Glomerular visceral epithelial cell (primary cell): ENCODE results near the gene MICOS13.

ENCODE experiments used
- DNase-seq: peaks from one replicate; pipeline ENCODE4 v3.0.0-alpha.2; 2016; ENCODE audit errors: extremely low spot score

MICOS13 gene

GRCh38 chr19:5667751-5668271, 12.5 kb downstream of the MICOS13 start:
- no peak for DNase-seq

DNA sequence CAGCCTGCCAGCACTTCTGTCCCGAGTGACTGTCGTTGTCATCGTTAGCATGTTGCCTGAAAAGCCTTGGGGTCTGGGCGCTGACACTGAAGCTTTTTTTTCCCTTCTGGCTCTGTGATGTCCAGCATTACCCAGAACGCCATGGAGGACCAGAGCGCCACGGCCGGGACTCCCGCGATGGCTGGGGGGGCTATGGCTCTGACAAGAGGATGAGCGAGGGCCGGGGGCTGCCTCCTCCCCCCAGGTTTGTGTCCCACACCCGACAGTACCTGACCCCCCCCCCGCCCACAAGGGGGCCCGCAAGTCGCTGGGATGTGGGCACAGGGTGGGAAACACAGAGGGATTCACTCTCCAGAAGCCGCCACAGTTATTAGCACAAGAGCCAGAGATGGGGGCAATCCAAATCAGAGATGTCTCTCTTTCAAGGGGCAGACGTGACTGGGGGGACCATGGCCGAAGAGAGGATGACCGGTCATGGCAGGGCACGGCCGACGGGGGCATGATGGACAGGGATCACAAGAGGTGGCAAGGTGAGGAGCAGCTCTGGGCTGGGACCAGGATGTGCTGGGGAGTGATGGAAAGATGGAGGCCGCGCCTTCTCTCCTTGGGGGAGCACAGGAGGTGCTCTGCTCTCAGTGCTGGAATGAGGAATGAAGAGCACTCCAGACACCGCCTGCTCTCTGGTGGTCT, 13.2 kb downstream of the MICOS13 start:
- DNase-seq, result no peak

DNA sequence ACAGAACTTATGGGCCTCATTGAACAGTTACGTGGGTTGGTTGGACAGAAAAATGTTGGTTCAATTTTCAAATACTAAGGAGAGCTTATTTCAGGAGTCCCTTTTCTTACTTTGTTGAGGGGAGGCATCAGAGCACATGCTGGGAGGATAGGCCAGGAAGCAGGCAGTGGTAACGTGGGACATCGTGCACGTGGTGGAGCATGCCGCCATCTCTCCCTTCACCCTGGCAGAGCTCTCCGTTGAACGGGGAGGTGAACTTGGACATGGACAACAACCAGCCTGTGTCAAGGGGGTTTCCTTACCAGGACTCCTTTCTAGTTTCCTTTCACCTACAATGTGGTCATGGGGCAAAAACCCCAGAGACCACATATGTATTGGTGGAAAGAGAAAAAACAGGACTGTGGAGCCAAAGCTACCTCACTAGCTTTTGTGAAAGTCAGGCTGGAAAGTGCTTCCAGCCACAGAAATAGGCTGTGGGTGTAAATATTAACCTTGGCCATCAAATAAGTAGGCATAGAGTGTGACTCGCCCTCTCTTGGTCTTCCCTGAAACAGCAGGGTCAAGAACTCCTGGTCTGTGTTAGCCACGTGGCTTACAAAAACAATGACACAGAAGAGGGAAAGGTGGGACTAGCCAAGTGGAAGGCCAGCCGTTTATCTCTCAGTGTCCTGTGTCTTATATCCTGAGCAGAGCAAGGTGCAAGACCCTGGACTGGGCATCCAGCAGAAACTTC, 14.4 kb downstream of the MICOS13 start:
- peak; percentile 77 for DNase-seq

GRCh38 chr19:5664515-5664914, 15.8 kb downstream of the MICOS13 start:
- no peak for DNase-seq

GRCh38 chr19:5663904-5664303, 16.4 kb downstream of the MICOS13 start:
- no peak for DNase-seq

GRCh38 chr19:5661483-5661882, 18.8 kb downstream of the MICOS13 start:
- DNase-seq, result no peak

DNA sequence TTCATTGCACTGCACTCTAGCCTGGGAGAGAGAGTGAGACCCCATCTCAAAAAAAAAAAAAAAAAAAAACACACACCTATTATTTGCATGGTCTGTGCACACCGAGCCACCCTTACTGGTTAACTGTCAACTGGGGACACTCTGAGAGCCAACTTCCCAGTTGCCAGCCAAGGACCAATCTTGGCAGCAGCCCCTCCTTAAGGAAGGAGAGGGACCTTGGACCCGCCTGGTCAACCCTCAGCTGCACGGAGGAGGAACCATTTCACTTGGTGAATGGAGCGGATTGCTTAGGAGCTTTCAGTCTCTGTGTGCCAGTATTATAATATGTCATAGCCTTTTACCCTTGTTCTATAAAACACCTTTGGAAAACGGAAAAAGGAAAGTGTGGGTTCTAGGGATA, 24.9 kb downstream of the MICOS13 start:
- no peak for DNase-seq

DNA sequence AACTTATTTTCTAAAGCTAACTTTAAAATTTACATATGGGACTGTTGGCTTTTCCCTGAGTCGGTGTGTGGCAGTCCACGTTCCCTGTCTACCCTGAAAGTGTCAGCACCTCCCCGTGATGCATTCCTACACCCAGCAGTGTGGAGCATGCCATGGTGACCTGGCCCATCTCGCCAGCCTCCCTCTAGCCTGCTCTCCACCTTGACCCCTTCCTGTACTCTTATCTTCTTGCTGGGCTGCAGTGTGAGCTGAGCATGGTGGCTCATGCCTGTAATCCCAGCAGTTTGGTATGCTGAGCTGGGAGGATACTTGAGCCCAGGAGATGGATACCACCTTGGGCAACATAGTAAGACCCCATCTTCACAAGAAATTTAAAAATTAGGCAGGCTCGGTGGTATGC, 25.4 kb downstream of the MICOS13 start:
- DNase-seq, result no peak

- DNase-seq, result no peak
Measured at GRCh38 chr19:5652261-5652660, 28.1 kb downstream of the MICOS13 start.

DNA sequence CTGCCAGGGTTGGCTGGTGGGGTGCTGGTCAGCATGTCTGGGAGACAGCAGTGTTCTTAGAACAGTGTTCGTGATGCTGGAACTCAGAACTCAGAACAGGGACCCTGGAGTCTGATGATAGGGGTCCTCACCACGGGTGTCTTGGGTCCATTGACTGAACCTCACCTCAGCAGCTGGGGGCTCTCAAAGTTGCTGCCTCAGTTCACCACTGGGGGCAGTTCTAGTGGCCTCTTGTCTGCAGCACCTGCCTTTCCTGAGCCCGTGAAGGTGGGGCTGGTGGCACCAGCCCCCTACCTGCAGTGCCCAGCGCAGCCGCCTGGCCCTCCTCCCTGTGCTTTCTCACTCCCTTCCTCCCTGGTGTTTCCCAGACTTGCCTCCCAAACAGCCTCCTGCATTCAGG, 29.0 kb downstream of the MICOS13 start:
- DNase-seq, result no peak

DNA sequence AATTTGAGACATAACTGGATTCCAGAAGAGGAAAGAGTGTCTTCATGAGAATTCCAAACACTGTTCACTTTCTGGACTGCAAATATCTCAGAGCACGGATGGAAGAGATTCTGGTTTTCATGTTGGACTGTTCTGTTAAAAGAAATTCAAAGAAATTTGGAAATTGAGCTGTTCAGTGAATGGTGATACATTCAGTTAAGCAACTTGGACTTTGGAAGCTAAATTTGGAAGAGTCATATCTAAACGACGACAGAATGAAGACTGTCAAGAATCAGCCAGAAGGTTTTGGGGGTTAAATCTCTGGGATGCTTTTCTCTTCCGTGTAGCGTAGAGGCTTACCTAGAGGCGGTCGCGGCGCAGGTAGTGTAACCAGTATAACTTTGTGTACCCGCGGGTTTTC, 31.9 kb downstream of the MICOS13 start:
- DNase-seq, result no peak

GRCh38 chr19:5646703-5647102, 33.6 kb downstream of the MICOS13 start:
- DNase-seq, result no peak

GRCh38 chr19:5645409-5645808, 34.9 kb downstream of the MICOS13 start:
- DNase-seq, result no peak

- DNase-seq, result no peak
Measured at GRCh38 chr19:5644037-5644436, 36.3 kb downstream of the MICOS13 start.

GRCh38 chr19:5643060-5643459, 37.3 kb downstream of the MICOS13 start:
- no peak for DNase-seq

GRCh38 chr19:5642204-5642603, 38.1 kb downstream of the MICOS13 start:
- DNase-seq, result no peak

DNA sequence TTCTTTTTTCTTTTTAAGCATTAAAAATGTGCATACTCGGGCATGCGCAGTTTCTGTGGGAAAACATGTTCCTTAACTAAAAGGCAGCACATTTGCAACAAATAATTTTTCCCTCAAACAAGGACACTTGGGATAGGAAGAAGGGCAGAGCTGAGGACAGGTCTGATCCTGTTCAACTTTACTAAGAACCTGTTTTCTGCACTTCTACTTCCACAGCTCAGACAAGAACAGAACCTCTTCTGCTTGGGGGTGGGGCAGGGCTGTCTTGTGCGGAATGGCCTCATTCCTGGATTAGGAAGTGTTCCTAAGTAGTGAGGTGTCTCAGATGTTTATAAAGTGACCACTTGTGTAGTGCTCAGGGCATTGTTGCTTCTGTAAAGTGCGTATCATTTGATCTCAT, 39.1 kb downstream of the MICOS13 start:
- no peak for DNase-seq

DNA sequence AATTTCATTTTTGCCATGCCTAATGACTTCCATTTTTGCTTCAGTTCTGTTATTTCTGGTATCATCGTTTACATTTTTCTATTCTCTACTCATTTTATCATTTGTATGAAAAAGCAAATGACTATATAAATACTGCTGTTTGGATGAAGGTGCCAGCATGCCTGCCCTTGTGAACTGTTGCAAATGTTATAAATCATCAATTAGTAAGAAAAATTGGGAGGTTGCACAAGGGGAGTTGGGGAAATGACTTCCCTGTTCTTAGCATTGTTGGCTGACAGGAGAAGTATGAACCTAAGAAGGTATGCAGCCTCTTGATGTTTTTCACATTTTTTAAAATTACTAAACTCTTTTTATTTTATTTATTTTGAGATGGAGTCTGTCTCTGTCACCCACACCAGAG, 42.3 kb downstream of the MICOS13 start:
- no peak for DNase-seq

GRCh38 chr19:5635427-5635826, 44.9 kb downstream of the MICOS13 start:
- DNase-seq, result no peak

DNA sequence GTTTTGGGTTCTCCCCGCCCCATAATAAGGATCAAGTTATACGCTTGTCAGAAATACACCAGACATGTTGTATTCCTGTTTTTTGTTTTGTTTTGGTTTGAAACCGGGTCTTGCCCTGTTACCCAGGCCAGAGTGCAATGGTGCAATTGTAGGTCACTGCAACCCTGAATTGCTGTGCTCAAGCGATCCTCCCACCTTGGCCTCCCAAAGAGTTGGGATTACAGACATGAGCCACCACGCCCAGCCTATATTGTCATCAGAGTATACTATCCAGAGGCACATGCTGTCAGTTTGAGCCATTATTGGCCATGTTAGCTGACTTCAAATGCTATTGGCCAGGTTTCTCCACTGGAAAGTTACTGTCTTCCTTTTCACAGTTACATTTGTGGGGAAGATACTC, 47.7 kb downstream of the MICOS13 start:
- DNase-seq, result no peak

DNA sequence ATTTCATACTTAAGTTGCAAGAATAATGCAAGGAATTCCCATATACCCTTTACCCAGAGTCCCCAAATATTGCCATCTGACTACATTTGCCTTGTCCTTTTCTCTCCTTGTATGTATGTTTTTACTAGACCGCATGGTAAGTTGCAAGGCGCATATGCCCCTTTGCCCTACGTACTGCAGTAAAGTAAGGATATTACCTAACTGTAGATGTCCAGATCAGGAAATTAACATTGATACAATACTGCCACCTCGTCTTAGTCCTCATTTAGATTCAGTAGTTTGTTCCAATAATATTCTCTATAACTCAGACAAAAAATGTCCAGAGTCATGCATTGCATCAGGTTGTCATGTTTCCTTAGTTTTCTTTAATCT, 48.1 kb downstream of the MICOS13 start:
- no peak for DNase-seq

- no peak for DNase-seq
Measured at GRCh38 chr19:5631567-5632240, 48.6 kb downstream of the MICOS13 start.

- no peak for DNase-seq
Measured at GRCh38 chr19:5628919-5629481, 51.3 kb downstream of the MICOS13 start.
